Germinal center (tissue), 1 donor: ENCODE measurements around the gene RFX6.

Experiments
- DNase-seq: peaks from one replicate; pipeline ENCODE4 v3.0.0; 2012; ENCODE audit warnings: mixed read lengths, low spot score

Gene RFX6

GRCh38 chr6:116895935-116896334 is 18.9 kb downstream of the RFX6 start:
- no peak for DNase-seq

GRCh38 chr6:116902634-116903033 is 25.6 kb downstream of the RFX6 start:
- no peak for DNase-seq

GRCh38 chr6:116922853-116923548 is 46.0 kb downstream of the RFX6 start:
- DNase-seq: no peak

GRCh38 chr6:116924245-116924644 is 47.2 kb downstream of the RFX6 start:
- DNase-seq: no peak

GRCh38 chr6:116925088-116925794 is 48.2 kb downstream of the RFX6 start:
- no peak for DNase-seq

- no peak for DNase-seq
Measured at GRCh38 chr6:116928677-116929076, 51.6 kb downstream of the RFX6 start.

GRCh38 chr6:116929825-116930224 is 52.8 kb downstream of the RFX6 start:
- no peak for DNase-seq

GRCh38 chr6:116931456-116931855 is 54.4 kb downstream of the RFX6 start:
- no peak for DNase-seq

- no peak for DNase-seq
Measured at GRCh38 chr6:116932496-116932895, 55.5 kb downstream of the RFX6 start.

- no peak for DNase-seq
Measured at GRCh38 chr6:116933485-116933884, 56.4 kb downstream of the RFX6 start.

GRCh38 chr6:116938305-116938704 is 61.3 kb downstream of the RFX6 start:
- DNase-seq: no peak

GRCh38 chr6:116941727-116942126 is 64.7 kb downstream of the RFX6 start:
- no peak for DNase-seq

GRCh38 chr6:116945809-116946208 is 68.8 kb downstream of the RFX6 start:
- no peak for DNase-seq

- DNase-seq: no peak
Measured at GRCh38 chr6:116948533-116949304, 71.7 kb downstream of the RFX6 start.

- no peak for DNase-seq
Measured at GRCh38 chr6:116949964-116950363, 72.9 kb downstream of the RFX6 start.

- no peak for DNase-seq
Measured at GRCh38 chr6:116954335-116954734, 77.3 kb downstream of the RFX6 start.

GRCh38 chr6:116954938-116955337 is 77.9 kb downstream of the RFX6 start:
- no peak for DNase-seq

- no peak for DNase-seq
Measured at GRCh38 chr6:116955773-116956172, 78.7 kb downstream of the RFX6 start.

GRCh38 chr6:116963972-116964371 is 86.9 kb downstream of the RFX6 start:
- DNase-seq: no peak

- no peak for DNase-seq
Measured at GRCh38 chr6:116966675-116967576, 89.9 kb downstream of the RFX6 start.

GRCh38 chr6:116969211-116969863 is 92.3 kb downstream of the RFX6 start:
- peak; percentile 36 for DNase-seq
